A549 (cell line): ENCODE measurements around the gene TBC1D24. TPM values are rescaled to one million over a fixed set of nuclear protein-coding genes. Genes with fewer than 3 reads are reported as not detected.
A peak's percentile ranks its signal among the peaks of the same experiment; 100 is the strongest.

ENCODE experiments used
- ATAC-seq, 2 experiments: fragments of 200-7000 bp in 1 of 2; fragments of >200 bp in 1 of 2; cut with Nextera tagmentation in 1 of 2; cut with Tn5 transposase in 1 of 2; 3 replicates each; pipeline versions ENCODE4 v1.8.0 to v1.9.1; 2018 to 2020; ENCODE audit warnings: mild to moderate bottlenecking in 1 of 2, moderate library complexity in 1 of 2
- CTCF ChIA-PET: fragments of 300-600 bp; sonication (Branson Sonifier 250); formaldehyde crosslinking; extraction: SDS; loops from one replicate; lab custom pipeline; 2021; ENCODE audit warnings: antibody characterized with exemption, inconsistent platforms; lab: Yijun Ruan, JAX
- POLR2A ChIA-PET: fragments of 350-600 bp; formaldehyde crosslinking; extraction: SDS; loops from one replicate; lab custom pipeline; 2021; ENCODE audit warnings: antibody characterized with exemption, inconsistent platforms; lab: Yijun Ruan, JAX
- DNase-seq, 2 experiments: peaks; one replicate each; pipeline versions ENCODE4 v3.0.0 to v3.0.0-alpha.2; 2011 to 2016; ENCODE audit warnings: low read depth in 1 of 2, low spot score in 1 of 2
- FAIRE-seq: peaks from 2 replicates; lab custom pipeline; 2011; peaks lifted over from hg19 to GRCh38; lab: Jason Lieb, UNC
- H3K27ac ChIP-seq, 2 experiments: fragments of >200 bp; sonication (Bioruptor Twin); formaldehyde crosslinking; 3 replicates each; pipeline ENCODE4 v1.5.1; 2016 to 2017
- H3K4me1 ChIP-seq: fragments of >200 bp; sonication (Bioruptor Twin); formaldehyde crosslinking; 3 replicates; pipeline ENCODE4 v1.6.1; 2016
- H3K4me2 ChIP-seq: fragments of >200 bp; sonication (Bioruptor Twin); formaldehyde crosslinking; 3 replicates; pipeline ENCODE4 v1.6.1; 2016
- H3K4me3 ChIP-seq: fragments of >200 bp; sonication (Bioruptor Twin); formaldehyde crosslinking; 3 replicates; pipeline ENCODE4 v1.5.1; 2016
- H3K9me3 ChIP-seq: fragments of >200 bp; sonication (Bioruptor Twin); formaldehyde crosslinking; 3 replicates; pipeline ENCODE4 v1.6.1; 2016
- ATOH8 ChIP-seq: fragments of 250-450 bp; sonication (Bioruptor Pico); IDR thresholded peaks from 2 replicates; pipeline ENCODE4 v1.5.0; 2020; ENCODE audit warnings: low read depth, mild to moderate bottlenecking, moderate library complexity
- BHLHE40 ChIP-seq: IDR thresholded peaks from 2 replicates; pipeline ENCODE4 v1.6.1; 2012; ENCODE audit warnings: low read depth, low read length, inconsistent platforms
- CBX2 ChIP-seq: fragments of 200-600 bp; sonication (generic); IDR thresholded peaks from 2 replicates; pipeline ENCODE4 v1.6.1; 2016; ENCODE audit warnings: low read depth, mild to moderate bottlenecking, borderline replicate concordance
- CBX8 ChIP-seq: fragments of 200-600 bp; sonication (generic); IDR thresholded peaks from 2 replicates; pipeline ENCODE4 v1.6.1; 2016
- CEBPB ChIP-seq, 2 experiments: fragments of >200 bp in 1 of 2; sonication (Bioruptor Twin) in 1 of 2; formaldehyde crosslinking in 1 of 2; IDR thresholded peaks; 2 replicates each; pipeline ENCODE4 v1.6.1; 2012 to 2016
- CHD2 ChIP-seq: fragments of 150-350 bp; IDR thresholded peaks from 2 replicates; pipeline ENCODE4 v1.6.1; 2014; ENCODE audit warnings: low read length; ENCODE audit not compliant: partially characterized antibody
- CHD4 ChIP-seq: fragments of 200-600 bp; sonication (generic); IDR thresholded peaks from 2 replicates; pipeline ENCODE4 v1.6.1; 2016; ENCODE audit warnings: antibody characterized with exemption, mild to moderate bottlenecking, borderline replicate concordance
- EHF ChIP-seq: fragments of 250-450 bp; sonication (Bioruptor Pico); IDR thresholded peaks from 2 replicates; pipeline ENCODE4 v1.5.0; 2020; ENCODE audit warnings: mild to moderate bottlenecking
- FOSB ChIP-seq: fragments of 250-450 bp; sonication (Bioruptor Pico); IDR thresholded peaks from 2 replicates; pipeline ENCODE4 v1.5.0; 2020; ENCODE audit warnings: mild to moderate bottlenecking, moderate library complexity
- FOSL2 ChIP-seq, 2 experiments: fragments of 450-650 bp in 1 of 2; fragments of >200 bp in 1 of 2; sonication (Bioruptor Twin) in 1 of 2; formaldehyde crosslinking; IDR thresholded peaks; 2 replicates each; pipeline versions ENCODE4 v1.5.0 to v1.6.1; 2016 to 2020; ENCODE audit warnings: mild to moderate bottlenecking in 1 of 2, moderate library complexity in 1 of 2
- FOXS1 ChIP-seq: fragments of 250-450 bp; sonication (Bioruptor Pico); IDR thresholded peaks from 2 replicates; pipeline ENCODE4 v1.5.0; 2020; ENCODE audit warnings: mild to moderate bottlenecking, moderate library complexity
- JUNB ChIP-seq: fragments of >200 bp; sonication (Bioruptor Twin); formaldehyde crosslinking; IDR thresholded peaks from 2 replicates; pipeline ENCODE4 v1.6.1; 2016
- NFE2L2 ChIP-seq: fragments of 150-350 bp; conservative IDR thresholded peaks from 2 replicates; pipeline ENCODE4 v1.6.1; 2014; ENCODE audit warnings: low read length
- PBX3 ChIP-seq: IDR thresholded peaks from 2 replicates; pipeline ENCODE4 v1.6.1; 2012
- PHF8 ChIP-seq: fragments of 200-600 bp; sonication (generic); IDR thresholded peaks from 2 replicates; pipeline ENCODE4 v1.6.1; 2016; ENCODE audit warnings: low read depth, mild to moderate bottlenecking, antibody characterized with exemption, moderate library complexity, borderline replicate concordance
- POLR2AphosphoS2 ChIP-seq: conservative IDR thresholded peaks from 2 replicates; pipeline ENCODE4 v1.6.1; 2012; ENCODE audit warnings: low read length, improper control_type of control experiment, inconsistent platforms
- RAD21 ChIP-seq, 2 experiments: fragments of >200 bp in 1 of 2; sonication (Bioruptor Twin) in 1 of 2; formaldehyde crosslinking in 1 of 2; IDR thresholded peaks in 1 of 2; conservative IDR thresholded peaks in 1 of 2; 2 replicates in 1 of 2; 3 replicates in 1 of 2; pipeline ENCODE4 v1.6.1; 2012 to 2018; ENCODE audit warnings: inconsistent platforms in 1 of 2
- RARB ChIP-seq: fragments of 250-450 bp; sonication (Bioruptor Pico); IDR thresholded peaks from 2 replicates; pipeline ENCODE4 v1.8.0; 2021; ENCODE audit warnings: mild to moderate bottlenecking, moderate library complexity
- SREBF2 ChIP-seq: fragments of 450-650 bp; IDR thresholded peaks from 2 replicates; pipeline ENCODE4 v1.6.1; 2014; ENCODE audit warnings: mild to moderate bottlenecking, moderate library complexity
- ZC3H11A ChIP-seq: fragments of 450-650 bp; IDR thresholded peaks from 2 replicates; pipeline ENCODE4 v1.6.1; 2014; ENCODE audit warnings: antibody characterized with exemption, mild to moderate bottlenecking
- ZFP36 ChIP-seq: fragments of 450-650 bp; IDR thresholded peaks from 2 replicates; pipeline ENCODE4 v1.6.1; 2014; ENCODE audit warnings: borderline replicate concordance; ENCODE audit not compliant: partially characterized antibody
- ZNF302 ChIP-seq: fragments of 250-450 bp; sonication (Bioruptor Pico); IDR thresholded peaks from 2 replicates; pipeline ENCODE4 v1.9.0; 2021; ENCODE audit warnings: inconsistent platforms, mild to moderate bottlenecking, moderate library complexity
- WGBS: methylation state at CpG from one replicate; pipeline ENCODE4 v1.1.6; 2017; ENCODE audit errors: missing lambda C conversion rate; 5-methylcytosine and 5-hydroxymethylcytosine counted together
- polyA plus RNA-seq, 4 experiments: library from polyadenylated mRNA; depleted of rRNA in 3 of 4; stranded (reverse); fragments of >200 nt; fragmentation: RNase III in 1 of 4; extraction: RNeasy Plus Mini Kit Qiagen cat#74134 plus additional on column Dnase treatment in 1 of 4; gene quantifications; 2 replicates in 3 of 4; 3 replicates in 1 of 4; pipeline ENCODE4 v1.2.3, GENCODE V29; 2011 to 2017
- TF ChIP-seq, protein P1 (sequence below): fragments of 450-650 bp; IDR thresholded peaks from 2 replicates; pipeline ENCODE4 v1.6.1; 2014; ENCODE audit warnings: antibody characterized with exemption
- TF ChIP-seq, protein P2 (sequence below): fragments of 150-350 bp; IDR thresholded peaks from 2 replicates; pipeline ENCODE4 v1.6.1; 2014; ENCODE audit warnings: low read depth, mild to moderate bottlenecking, low read length

The TBC1D24 gene
- polyA plus RNA-seq, 2 of the 4 experiments (the other 2 are of a cell fraction) = 4.2 to 7.3 TPM

GRCh38 chr16:2511996-2512734 lies 37.2 kb downstream of the TBC1D24 start:
- no peak overlapping the region for H3K4me2 ChIP-seq
- FAIRE-seq (no peak), ATAC-seq (no peak), DNase-seq (no peak)
- 92% methylated on average over 13 of the region's 17 CpGs for WGBS
- H3K27ac ChIP-seq = no peak overlapping the region; a peak in 1 of 6 replicates
- TF ChIP-seq BHLHE40 (no peak), CBX2 (no peak), RARB (no peak), FOSL2 (IDR thresholded peaks at IDR 0.05) (no peak), FOSL2 (CRISPR knock-in tag; IDR thresholded peaks at IDR 0.05) (no peak), CHD2 (no peak), FOSB (CRISPR knock-in tag) (no peak), POLR2AphosphoS2 (no peak), CBX8 (no peak), CEBPB (IDR thresholded peaks at IDR 0.05) (no peak), PBX3 (no peak), EHF (CRISPR knock-in tag) (no peak)
- TF ChIP-seq, protein P1, sequence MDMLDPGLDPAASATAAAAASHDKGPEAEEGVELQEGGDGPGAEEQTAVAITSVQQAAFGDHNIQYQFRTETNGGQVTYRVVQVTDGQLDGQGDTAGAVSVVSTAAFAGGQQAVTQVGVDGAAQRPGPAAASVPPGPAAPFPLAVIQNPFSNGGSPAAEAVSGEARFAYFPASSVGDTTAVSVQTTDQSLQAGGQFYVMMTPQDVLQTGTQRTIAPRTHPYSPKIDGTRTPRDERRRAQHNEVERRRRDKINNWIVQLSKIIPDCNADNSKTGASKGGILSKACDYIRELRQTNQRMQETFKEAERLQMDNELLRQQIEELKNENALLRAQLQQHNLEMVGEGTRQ = no peak
- no peaks in the 10 kb centered on the region for H3K9me3 ChIP-seq
- H3K4me1 ChIP-seq = peaks cover 29% of the 10 kb centered on the region
- H3K4me3 ChIP-seq = no peak overlapping the region
- ChIA-PET POLR2A (interaction anchor here (1.0 kb wide), 1 partner anchor 11 kb away, joined by 3 read pairs; no protein-coding TSS in a partner anchor), CTCF (interaction anchor here (8.0 kb wide), 1 partner anchor 10 kb away, joined by 91 read pairs; no protein-coding TSS in a partner anchor)

DNA sequence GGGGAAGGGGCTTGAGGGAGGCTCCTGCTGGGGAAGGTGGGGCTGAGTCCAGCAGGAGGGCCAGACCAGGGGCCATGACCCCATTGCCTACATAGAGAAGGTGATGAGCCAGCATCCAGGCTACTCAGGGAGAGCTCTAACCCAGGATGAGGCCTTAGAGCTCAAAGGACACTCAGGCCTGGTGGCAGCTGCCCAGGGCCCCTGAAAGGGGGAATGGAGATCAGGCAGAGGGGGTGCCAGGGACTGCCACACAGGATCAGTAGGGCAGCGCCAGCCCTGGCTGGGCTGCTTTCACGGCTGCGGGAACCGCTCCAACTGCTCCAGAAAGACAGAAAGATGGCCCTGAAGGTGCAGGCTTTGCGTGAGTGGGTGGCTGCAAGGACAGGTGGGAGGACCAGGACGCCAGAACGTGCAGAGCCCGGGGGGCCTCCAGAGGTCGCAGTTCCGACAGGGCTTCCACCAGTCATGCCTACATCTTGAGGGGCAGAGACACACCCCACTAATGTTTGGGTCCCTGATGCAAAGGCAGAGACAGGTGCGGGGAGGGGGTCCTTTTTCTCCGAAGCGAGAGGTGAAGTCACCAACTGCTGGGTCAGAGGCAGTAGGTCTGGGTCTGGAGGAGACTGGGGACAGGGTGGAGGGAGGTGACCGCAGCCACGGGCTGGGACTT lies 37.9 kb downstream of the TBC1D24 start:
- Histone ChIP-seq H3K27ac (peak overlapping the region; percentile 98 to 99), H3K9me3 (no peaks in the 10 kb centered on the region), H3K4me3 (peak overlapping the region; percentile 84), H3K4me1 (peaks cover 29% of the 10 kb centered on the region), H3K4me2 (peak overlapping the region; percentile 99)
- 71% methylated on average over 15 of the region's 15 CpGs for WGBS
- DNase-seq = no peak
- ChIA-PET POLR2A (interaction anchor here (1.0 kb wide), 1 partner anchor 11 kb away, joined by 3 read pairs; no protein-coding TSS in a partner anchor), CTCF (interaction anchor here (8.0 kb wide), 1 partner anchor 11 kb away, joined by 91 read pairs; no protein-coding TSS in a partner anchor)
- no peak for FAIRE-seq
- ATAC-seq = peak in 1 of 2 experiments; percentile 6; a peak in 2 of 6 replicates
- no peak for TF ChIP-seq NFE2L2
- TF ChIP-seq CHD4 = no peak
- TF ChIP-seq SREBF2 = no peak
- no peak for TF ChIP-seq ZFP36

GRCh38 chr16:2513405-2514332 lies 38.7 kb downstream of the TBC1D24 start, which contains the start of gene ATP6V0C:
TSS of gene ATP6V0C (plus strand) at chr16:2513952. CDS start at chr16:2514104, 152 bp downstream.
- H3K9me3 ChIP-seq = no peaks in the 10 kb centered on the region
- FAIRE-seq (no peak), DNase-seq (peak; percentile 86), ATAC-seq (peak; percentile 67 to 87)
- peak within 1 kb of the TSS; percentile 84 for H3K4me3 ChIP-seq
- H3K27ac ChIP-seq = peak within 1 kb of the TSS; percentile 98 to 99
- ChIA-PET POLR2A (no interaction called here), CTCF (interaction anchor here (2.4 to 8.0 kb wide), 2 partner anchors 12 to 18 kb away, joined by 8 to 91 read pairs; partner anchors contain the start of gene CEMP1)
- 40% methylated on average over 16 of the region's 122 CpGs for WGBS
- peaks cover 29% of the 10 kb centered on the region for H3K4me1 ChIP-seq
- H3K4me2 ChIP-seq = peak within 1 kb of the TSS; percentile 99
- TF ChIP-seq JUNB (no peak), FOSB (CRISPR knock-in tag) (no peak), CHD4 (no peak), RAD21 (conservative IDR thresholded peaks at IDR 0.05 in 1 of 2, IDR thresholded peaks at IDR 0.05 in 1 of 2) (no peak), ZNF302 (CRISPR knock-in tag) (no peak), POLR2AphosphoS2 (no peak), FOXS1 (CRISPR knock-in tag) (no peak), ZC3H11A (no peak), PHF8 (peak; percentile 97), NFE2L2 (no peak), ATOH8 (no peak), PBX3 (no peak)
- TF ChIP-seq, protein P2, sequence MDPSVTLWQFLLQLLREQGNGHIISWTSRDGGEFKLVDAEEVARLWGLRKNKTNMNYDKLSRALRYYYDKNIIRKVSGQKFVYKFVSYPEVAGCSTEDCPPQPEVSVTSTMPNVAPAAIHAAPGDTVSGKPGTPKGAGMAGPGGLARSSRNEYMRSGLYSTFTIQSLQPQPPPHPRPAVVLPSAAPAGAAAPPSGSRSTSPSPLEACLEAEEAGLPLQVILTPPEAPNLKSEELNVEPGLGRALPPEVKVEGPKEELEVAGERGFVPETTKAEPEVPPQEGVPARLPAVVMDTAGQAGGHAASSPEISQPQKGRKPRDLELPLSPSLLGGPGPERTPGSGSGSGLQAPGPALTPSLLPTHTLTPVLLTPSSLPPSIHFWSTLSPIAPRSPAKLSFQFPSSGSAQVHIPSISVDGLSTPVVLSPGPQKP = no peak
